Natural killer cell (primary cell): ENCODE measurements around the gene KCNC1. TPM values are rescaled to one million over a fixed set of nuclear protein-coding genes. Genes with fewer than 3 reads are reported as not detected.

Experiments used
- ATAC-seq, 3 donors: fragments of 150-1000 bp in 2 of 3; fragments of 200-7000 bp in 1 of 3; cut with Tn5 transposase; 1 replicate in 1 of 3; 2 replicates in 2 of 3; pipeline ENCODE4 v1.10.0; 2021; ENCODE audit warnings: mild to moderate bottlenecking in 2 of 3, moderate library complexity in 2 of 3
- DNase-seq, 2 donors: peaks; one replicate each; pipeline versions ENCODE4 v3.0.0 to v3.0.0-alpha.2; 2013 to 2021; ENCODE audit warnings: mixed read lengths in 1 of 2
- H3K27ac ChIP-seq: one replicate; pipeline ENCODE4 v1.5.1; 2013; ENCODE audit warnings: mild to moderate bottlenecking, low read length
- H3K27me3 ChIP-seq: one replicate; pipeline ENCODE4 v1.6.1; 2013; ENCODE audit warnings: low read length; ENCODE audit not compliant: control insufficient read depth, insufficient read depth
- H3K36me3 ChIP-seq: one replicate; pipeline ENCODE4 v1.6.1; 2013; ENCODE audit warnings: low read length; ENCODE audit not compliant: control insufficient read depth, insufficient read depth
- H3K4me1 ChIP-seq: one replicate; pipeline ENCODE4 v1.6.1; 2013; ENCODE audit warnings: low read length; ENCODE audit not compliant: control insufficient read depth, insufficient read depth
- H3K4me3 ChIP-seq: one replicate; pipeline ENCODE4 v1.5.1; 2013; ENCODE audit warnings: low read length
- H3K9me3 ChIP-seq: one replicate; pipeline ENCODE4 v1.6.1; 2013; ENCODE audit warnings: low read length; ENCODE audit not compliant: control insufficient read depth, insufficient read depth
- H3K27ac Mint-ChIP-seq, 2 donors: one replicate each; pipeline ENCODE4 v1.8.0; 2022; ENCODE audit warnings: mild to moderate bottlenecking in 2 of 2, mixed read lengths in 2 of 2, moderate library complexity in 1 of 2
- H3K27me3 Mint-ChIP-seq, 2 donors: one replicate each; pipeline ENCODE4 v1.8.0; 2022; ENCODE audit warnings: low read depth in 2 of 2, mixed read lengths in 2 of 2
- H3K36me3 Mint-ChIP-seq: one replicate; pipeline ENCODE4 v1.8.0; 2022; ENCODE audit warnings: mixed read lengths
- H3K4me1 Mint-ChIP-seq, 2 donors: one replicate each; pipeline ENCODE4 v1.8.0; 2022; ENCODE audit warnings: mixed read lengths in 2 of 2
- H3K4me3 Mint-ChIP-seq: one replicate; pipeline ENCODE4 v1.8.0; 2022; ENCODE audit warnings: mild to moderate bottlenecking, moderate library complexity, mixed read lengths
- H3K9me3 Mint-ChIP-seq, 2 donors: one replicate each; pipeline ENCODE4 v1.8.0; 2022; ENCODE audit warnings: mixed read lengths in 2 of 2
- WGBS: methylation state at CpG from one replicate; pipeline ENCODE4 v1.1.7; 2013; ENCODE audit warnings: missing lambda C conversion rate; ENCODE audit not compliant: insufficient coverage; 5-methylcytosine and 5-hydroxymethylcytosine counted together
- intact Hi-C: fragments of 100-400 bp; cut with micrococcal nuclease; formaldehyde crosslinking; loops from one replicate; pipeline ENCODE4 v1.14.2; 2022
- total RNA-seq, 4 donors: library from RNA; stranded (reverse); fragments of 120-200 nt in 1 of 4; gene quantifications; one replicate each; pipeline versions ENCODE4 v1.2.3 to v1.2.4, GENCODE V29; 2013 to 2022
- TF ChIP-seq, protein P1 (sequence below): fragments of 200-600 bp; IDR thresholded peaks from one replicate; pipeline ENCODE4 v1.8.0; 2022; ENCODE audit warnings: antibody characterized with exemption

The KCNC1 gene
- total RNA-seq, 3 donors from 2014 or later (not counting 1 experiment from before 2014, with no cell fraction given): not detected

DNA sequence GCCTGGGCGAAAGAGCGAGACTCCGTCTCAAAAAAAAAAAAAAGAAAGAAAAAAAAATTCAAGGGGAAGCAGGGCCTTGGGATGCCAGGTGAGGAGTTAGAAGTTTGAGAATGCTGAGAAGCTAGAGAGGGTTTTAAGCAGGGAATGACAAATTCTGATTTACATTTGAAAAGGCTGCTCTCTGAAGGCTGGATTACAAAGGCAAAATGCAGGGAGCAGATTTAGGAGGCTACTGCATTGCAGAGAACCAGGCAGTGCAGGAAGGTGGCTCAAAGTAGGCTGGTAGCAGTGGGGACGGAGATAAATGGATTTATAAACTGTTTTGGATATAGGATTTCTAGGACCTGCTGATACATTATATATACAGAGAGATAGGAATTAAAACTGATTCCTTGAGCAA is 66.6 kb downstream of the KCNC1 start:
- Mint-ChIP-seq H3K36me3 (no peaks in the 10 kb centered on the region), H3K4me3 (no peak overlapping the region), H3K4me1 (peaks cover 0 to 15% of the 10 kb centered on the region in 2 donors), H3K27ac (no peak overlapping the region), H3K27me3 (no peaks in the 10 kb centered on the region), H3K9me3 (no peaks in the 10 kb centered on the region)
- no peak overlapping the region for H3K4me3 ChIP-seq
- TF ChIP-seq, protein P1, sequence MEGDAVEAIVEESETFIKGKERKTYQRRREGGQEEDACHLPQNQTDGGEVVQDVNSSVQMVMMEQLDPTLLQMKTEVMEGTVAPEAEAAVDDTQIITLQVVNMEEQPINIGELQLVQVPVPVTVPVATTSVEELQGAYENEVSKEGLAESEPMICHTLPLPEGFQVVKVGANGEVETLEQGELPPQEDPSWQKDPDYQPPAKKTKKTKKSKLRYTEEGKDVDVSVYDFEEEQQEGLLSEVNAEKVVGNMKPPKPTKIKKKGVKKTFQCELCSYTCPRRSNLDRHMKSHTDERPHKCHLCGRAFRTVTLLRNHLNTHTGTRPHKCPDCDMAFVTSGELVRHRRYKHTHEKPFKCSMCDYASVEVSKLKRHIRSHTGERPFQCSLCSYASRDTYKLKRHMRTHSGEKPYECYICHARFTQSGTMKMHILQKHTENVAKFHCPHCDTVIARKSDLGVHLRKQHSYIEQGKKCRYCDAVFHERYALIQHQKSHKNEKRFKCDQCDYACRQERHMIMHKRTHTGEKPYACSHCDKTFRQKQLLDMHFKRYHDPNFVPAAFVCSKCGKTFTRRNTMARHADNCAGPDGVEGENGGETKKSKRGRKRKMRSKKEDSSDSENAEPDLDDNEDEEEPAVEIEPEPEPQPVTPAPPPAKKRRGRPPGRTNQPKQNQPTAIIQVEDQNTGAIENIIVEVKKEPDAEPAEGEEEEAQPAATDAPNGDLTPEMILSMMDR: no peak
- H3K4me1 ChIP-seq: no peaks in the 10 kb centered on the region
- no peak for DNase-seq
- WGBS: no CpG with 5 or more reads among the region's 4 CpGs
- H3K36me3 ChIP-seq: no peaks in the 10 kb centered on the region
- no peaks in the 10 kb centered on the region for H3K27me3 ChIP-seq
- intact Hi-C loops: no loop called here
- H3K9me3 ChIP-seq: no peaks in the 10 kb centered on the region
- ATAC-seq: no peak
- no peak overlapping the region for H3K27ac ChIP-seq

DNA sequence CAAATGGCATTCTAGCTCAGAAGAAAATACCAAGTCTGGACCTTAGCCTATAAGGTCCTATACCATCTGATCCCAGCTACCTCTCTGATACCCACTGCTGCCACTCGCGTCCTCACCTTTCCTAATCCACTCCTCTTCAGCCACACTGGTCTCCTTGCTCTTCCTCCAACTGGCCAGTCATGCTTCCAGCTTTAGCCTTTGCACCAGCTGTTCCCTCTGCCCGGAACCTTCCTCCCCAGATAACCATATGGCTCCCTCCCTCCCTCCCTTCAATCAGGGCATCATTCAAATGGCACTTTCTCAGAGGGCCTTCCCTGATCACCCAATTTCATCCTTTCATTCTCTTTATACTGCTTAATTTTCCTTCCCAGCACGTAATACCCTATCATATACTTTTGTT is 67.9 kb downstream of the KCNC1 start:
- Histone ChIP-seq H3K36me3 (no peaks in the 10 kb centered on the region), H3K4me1 (no peaks in the 10 kb centered on the region), H3K9me3 (no peaks in the 10 kb centered on the region), H3K27me3 (no peaks in the 10 kb centered on the region), H3K4me3 (no peak overlapping the region), H3K27ac (no peak overlapping the region)
- H3K4me3 Mint-ChIP-seq: no peak overlapping the region
- no peak overlapping the region for H3K27ac Mint-ChIP-seq
- H3K36me3 Mint-ChIP-seq: no peaks in the 10 kb centered on the region
- ATAC-seq (no peak), DNase-seq (no peak)
- intact Hi-C loops: no loop called here
- no peaks in the 10 kb centered on the region for H3K27me3 Mint-ChIP-seq
- peaks cover 0 to 15% of the 10 kb centered on the region in 2 donors for H3K4me1 Mint-ChIP-seq
- TF ChIP-seq, protein P1: no peak
- H3K9me3 Mint-ChIP-seq: no peaks in the 10 kb centered on the region
- 96% methylated on average over 4 of the region's 4 CpGs for WGBS

DNA sequence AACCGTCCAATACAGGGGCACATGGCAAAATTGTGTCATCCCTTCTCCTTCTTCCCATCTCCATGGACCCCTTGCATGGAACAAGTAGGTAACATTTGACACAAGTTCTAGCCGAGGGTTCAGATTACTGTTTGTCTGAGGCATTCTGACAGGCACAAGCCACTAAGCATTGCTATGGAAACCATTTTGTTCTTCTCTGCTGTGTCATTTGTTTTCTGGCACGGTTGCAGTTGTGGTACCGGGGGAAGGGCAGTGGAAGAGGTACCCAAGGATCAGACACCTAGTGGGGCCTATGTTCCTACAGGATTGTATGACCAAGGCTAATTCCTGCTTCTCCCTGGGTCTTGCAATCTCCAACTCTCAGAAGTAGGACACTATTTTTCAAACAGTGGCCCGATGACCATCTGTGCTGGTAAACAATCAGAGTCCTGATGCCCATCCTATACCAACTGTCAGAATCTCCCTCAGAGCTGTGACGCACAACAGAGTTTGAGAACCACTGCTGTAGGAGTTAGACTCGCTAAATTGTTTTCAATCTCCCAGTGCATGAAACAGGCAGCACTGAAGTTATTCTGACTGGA is 69.3 kb downstream of the KCNC1 start:
- no peaks in the 10 kb centered on the region for H3K36me3 ChIP-seq
- no peaks in the 10 kb centered on the region for H3K4me1 ChIP-seq
- H3K36me3 Mint-ChIP-seq: no peaks in the 10 kb centered on the region
- H3K4me3 Mint-ChIP-seq: no peak overlapping the region
- TF ChIP-seq, protein P1: no peak
- H3K27me3 ChIP-seq: no peaks in the 10 kb centered on the region
- no peak overlapping the region for H3K27ac ChIP-seq
- ATAC-seq (no peak), DNase-seq (no peak)
- peaks cover 0 to 15% of the 10 kb centered on the region in 2 donors for H3K4me1 Mint-ChIP-seq
- intact Hi-C loops: no loop called here
- H3K27ac Mint-ChIP-seq: no peak overlapping the region
- H3K27me3 Mint-ChIP-seq: no peaks in the 10 kb centered on the region
- peaks cover 0 to under 1% of the 10 kb centered on the region in 2 donors for H3K9me3 Mint-ChIP-seq
- H3K9me3 ChIP-seq: no peaks in the 10 kb centered on the region
- H3K4me3 ChIP-seq: no peak overlapping the region
- WGBS: 94% methylated on average over 7 of the region's 7 CpGs

DNA sequence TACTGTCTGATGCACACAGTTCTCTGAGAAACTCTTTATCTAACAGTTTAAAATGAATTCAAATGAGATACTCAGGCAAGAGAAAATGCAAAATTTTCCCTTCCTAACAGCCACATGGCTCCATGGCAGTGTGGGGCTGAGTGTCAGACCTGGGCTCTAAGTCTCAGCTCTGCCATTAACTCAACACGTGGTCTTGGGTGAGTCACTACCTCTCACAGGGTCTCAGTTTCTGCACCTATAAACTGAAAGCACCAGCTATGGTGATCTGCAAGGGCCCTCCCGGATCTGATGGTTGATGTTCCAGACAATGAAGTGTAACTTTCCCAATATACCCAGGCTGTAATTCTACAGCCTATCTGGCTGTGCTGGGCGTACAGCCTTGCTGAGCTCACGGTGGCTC is 70.5 kb downstream of the KCNC1 start:
- 90% methylated on average over 4 of the region's 4 CpGs for WGBS
- H3K4me3 Mint-ChIP-seq: no peak overlapping the region

More for the DNA sequence above, 70.5 kb downstream of the KCNC1 start:
- Mint-ChIP-seq H3K27me3 (no peaks in the 10 kb centered on the region), H3K9me3 (peaks cover 0 to 2% of the 10 kb centered on the region in 2 donors), H3K36me3 (no peaks in the 10 kb centered on the region), H3K4me1 (peaks cover 0 to 12% of the 10 kb centered on the region in 2 donors), H3K27ac (no peak overlapping the region)
- DNase-seq (no peak), ATAC-seq (peak in 2 of 3 donors; percentile 46 to 55)
- Histone ChIP-seq H3K27ac (no peak overlapping the region), H3K27me3 (no peaks in the 10 kb centered on the region), H3K4me3 (no peak overlapping the region), H3K4me1 (no peaks in the 10 kb centered on the region), H3K9me3 (no peaks in the 10 kb centered on the region), H3K36me3 (no peaks in the 10 kb centered on the region)
- intact Hi-C loops: no loop called here
- TF ChIP-seq, protein P1: no peak
